ENCODE data around the gene MYOM3.
A peak's percentile ranks its signal among the peaks of the same experiment; 100 is the strongest.

The MYOM3 gene

GRCh38 chr1:24114753-24115152, 2.8 kb upstream of the MYOM3 start:
- no peak for DNase-seq (ENCODE audit: low read depth)

GRCh38 chr1:24113641-24114033, 1.7 kb upstream of the MYOM3 start:
- DNase-seq (ENCODE audit: low read depth): no peak

- peak; percentile 45 for DNase-seq (ENCODE audit: low read depth)
These were observed 506 bp downstream of the MYOM3 start for GRCh38 chr1:24111262-24111995.

GRCh38 chr1:24110642-24111261, 1.2 kb downstream of the MYOM3 start:
- DNase-seq (ENCODE audit: low read depth): no peak

- DNase-seq (ENCODE audit: low read depth): no peak
These were observed 2.1 kb downstream of the MYOM3 start for GRCh38 chr1:24109686-24110475.

GRCh38 chr1:24109166-24109483, 2.8 kb downstream of the MYOM3 start:
- DNase-seq (ENCODE audit: low read depth): no peak

GRCh38 chr1:24108334-24109165, 3.4 kb downstream of the MYOM3 start:
- peak; percentile 83 for DNase-seq (ENCODE audit: low read depth)

- DNase-seq (ENCODE audit: low read depth): peak; percentile 74
These were observed 4.3 kb downstream of the MYOM3 start for GRCh38 chr1:24107462-24108138.

- no peak for DNase-seq (ENCODE audit: low read depth)
These were observed 6.4 kb downstream of the MYOM3 start for GRCh38 chr1:24105368-24106160.

GRCh38 chr1:24104854-24105253, 7.1 kb downstream of the MYOM3 start:
- no peak for DNase-seq (ENCODE audit: low read depth)

- no peak for DNase-seq (ENCODE audit: low read depth)
These were observed 8.1 kb downstream of the MYOM3 start for GRCh38 chr1:24103879-24104278.

- DNase-seq (ENCODE audit: low read depth): no peak
These were observed 8.5 kb downstream of the MYOM3 start for GRCh38 chr1:24103408-24103807.

GRCh38 chr1:24102961-24103360, 9.0 kb downstream of the MYOM3 start:
- DNase-seq (ENCODE audit: low read depth): no peak

GRCh38 chr1:24101796-24102586, 9.9 kb downstream of the MYOM3 start:
- DNase-seq (ENCODE audit: low read depth): no peak

- no peak for DNase-seq (ENCODE audit: low read depth)
These were observed 10.8 kb downstream of the MYOM3 start for GRCh38 chr1:24100945-24101737.

- no peak for DNase-seq (ENCODE audit: low read depth)
These were observed 12.8 kb downstream of the MYOM3 start for GRCh38 chr1:24098943-24099638.

- DNase-seq (ENCODE audit: low read depth): no peak
These were observed 13.8 kb downstream of the MYOM3 start for GRCh38 chr1:24098102-24098501.

GRCh38 chr1:24097663-24098062, 14.3 kb downstream of the MYOM3 start:
- no peak for DNase-seq (ENCODE audit: low read depth)

- no peak for DNase-seq (ENCODE audit: low read depth)
These were observed 15.2 kb downstream of the MYOM3 start for GRCh38 chr1:24096739-24097103.
